ENCODE measurements around the gene F2R. TPM values are rescaled to one million over a fixed set of nuclear protein-coding genes. Genes with fewer than 3 reads are reported as not detected.

F2R gene
- total and polyA plus RNA-seq, 2 donors (not counting 3 experiments of a cell fraction or from before 2014, with no cell fraction given): 342 to 599 TPM

DNA sequence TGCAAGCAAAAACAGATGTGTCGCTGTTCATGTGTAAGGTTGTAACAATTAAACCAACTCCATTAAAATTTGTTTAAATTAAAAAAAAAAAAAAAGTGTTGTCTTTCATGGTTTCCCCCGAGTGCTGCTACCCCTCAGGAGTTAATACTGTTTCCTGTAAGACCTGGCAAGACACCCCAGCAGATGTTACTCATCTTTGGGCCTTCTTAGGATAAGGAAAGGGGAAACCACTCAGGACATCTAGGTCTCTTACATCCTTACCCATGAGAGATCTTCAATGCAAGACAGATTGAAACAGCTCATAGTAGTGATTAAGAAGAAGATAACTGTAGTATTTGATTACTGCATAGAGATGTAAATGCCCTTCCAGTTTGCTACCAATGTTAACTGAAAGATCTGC is 33.5 kb upstream of the F2R start:
- Histone ChIP-seq H3K9me3 (replicated peaks; ENCODE audit: control insufficient read depth, insufficient read depth, low read length) (no peaks in the 10 kb centered on the region), H4K20me1 (replicated peaks; ENCODE audit: control insufficient read depth, extremely low read depth, insufficient read depth, low read length) (no peaks in the 10 kb centered on the region), H3K79me2 (ENCODE audit: control insufficient read depth, insufficient read depth, low read length) (no peaks in the 10 kb centered on the region), H2AFZ (ENCODE audit: low read depth, low read length) (no peak overlapping the region), H3K4me3 (replicated peaks in 1 of 3; ENCODE audit: insufficient read depth in 1 of 3, low read depth in 1 of 3, low read length in 3 of 3) (no peak overlapping the region), H3K27ac (ENCODE audit: insufficient read depth, low read depth, low read length) (no peak overlapping the region), H3K4me1 (ENCODE audit: control insufficient read depth, extremely low read depth, insufficient read depth, low read length) (peaks cover 23% of the 10 kb centered on the region), H3K9ac (replicated peaks; ENCODE audit: extremely low read depth, insufficient read depth, low read length) (no peak overlapping the region), H3K9me1 (replicated peaks; ENCODE audit: control insufficient read depth, extremely low read depth, insufficient read depth, low read length) (no peaks in the 10 kb centered on the region), H3K4me2 (ENCODE audit: insufficient read depth, low read length) (no peak overlapping the region), H3K36me3 (ENCODE audit: control insufficient read depth in 2 of 2, extremely low read depth in 1 of 2, insufficient read depth in 2 of 2, low read length in 2 of 2) (no peaks in the 10 kb centered on the region), H3K27me3 (ENCODE audit: control insufficient read depth in 2 of 2, insufficient read depth in 2 of 2, low read length in 2 of 2) (no peaks in the 10 kb centered on the region)
- intact Hi-C loops (cut with micrococcal nuclease): no loop called here
- BruUV-seq (replicated peaks): no TSS peak
- CTCF ChIA-PET: no interaction called here
- dilution Hi-C loops (cut with MboI; ENCODE audit: extremely low pct_ligation_motif_present, low sequenced_read_pairs): loop anchor here (25.0 kb wide), 1 partner anchor 130 kb away; the partner anchor contains the start of gene F2RL1
- DNase-seq (ENCODE audit: low read depth, low spot score) (no peak), FAIRE-seq (no peak)
- no peak for TF ChIP-seq CTCF (IDR thresholded peaks at IDR 0.05; ENCODE audit: extremely low read depth in 1 of 2, insufficient read depth in 1 of 2, low read depth in 1 of 2, low read length in 2 of 2)
- no peak for TF ChIP-seq JUN (IDR thresholded peaks at IDR 0.05; ENCODE audit: borderline replicate concordance, insufficient read depth, insufficient read length, low read depth)
- no peak for TF ChIP-seq POLR2AphosphoS5 (IDR thresholded peaks at IDR 0.05; ENCODE audit: insufficient read depth, low read depth, low read length)
- TF ChIP-seq POLR2A (IDR thresholded peaks at IDR 0.05; ENCODE audit: low read depth, low read length): no peak
- TF ChIP-seq, protein P1, sequence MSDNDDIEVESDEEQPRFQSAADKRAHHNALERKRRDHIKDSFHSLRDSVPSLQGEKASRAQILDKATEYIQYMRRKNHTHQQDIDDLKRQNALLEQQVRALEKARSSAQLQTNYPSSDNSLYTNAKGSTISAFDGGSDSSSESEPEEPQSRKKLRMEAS (IDR thresholded peaks at IDR 0.05; ENCODE audit: insufficient read depth, insufficient read length): no peak
- TF ChIP-seq GATA2 (IDR thresholded peaks at IDR 0.05; ENCODE audit: insufficient read depth, insufficient read length, low read depth, low read length): no peak
- no peak for TF ChIP-seq EZH2 (IDR thresholded peaks at IDR 0.05; ENCODE audit: borderline replicate concordance, low read depth, low read length, severe bottlenecking)
- no peak for TF ChIP-seq FOS (IDR thresholded peaks at IDR 0.05; ENCODE audit: borderline replicate concordance, insufficient read depth, low read length)
- no peak for TF ChIP-seq MYC (IDR thresholded peaks at IDR 0.05; ENCODE audit: low read depth, low read length)
- POLR2A ChIA-PET: interaction anchor here (0.8 kb wide), 1 partner anchor 40 kb away, joined by 4 read pairs; no protein-coding TSS in a partner anchor

All from endothelial cell of umbilical vein (primary cell).